Thyroid gland (tissue), 4 donors: ENCODE data around the gene RNU4-1. TPM values are rescaled to one million over a fixed set of nuclear protein-coding genes. Genes with fewer than 3 reads are reported as not detected.

ENCODE experiments used
- DNase-seq, 2 donors: peaks; one replicate each; pipeline ENCODE4 v3.0.0-alpha.2; 2019
- H3K27ac ChIP-seq, 3 donors: fragments of 200-600 bp; sonication (generic); 1 replicate in 2 of 3; 2 replicates in 1 of 3; pipeline ENCODE4 v1.5.1; 2016 to 2019; ENCODE audit warnings: mild to moderate bottlenecking in 1 of 3, moderate library complexity in 1 of 3
- H3K27me3 ChIP-seq: fragments of 200-600 bp; sonication (generic); one replicate; pipeline ENCODE4 v1.5.1; 2019
- H3K36me3 ChIP-seq, 2 donors: fragments of 200-600 bp; sonication (generic); one replicate each; pipeline ENCODE4 v1.5.1; 2016 to 2019
- H3K4me1 ChIP-seq, 2 donors: fragments of 200-600 bp; sonication (generic); one replicate each; pipeline ENCODE4 v1.5.1; 2017 to 2019
- H3K4me3 ChIP-seq, 3 donors: fragments of 200-600 bp; sonication (generic); replicated peaks in 1 of 3; 1 replicate in 2 of 3; 2 replicates in 1 of 3; pipeline ENCODE4 v1.5.1; 2016; ENCODE audit warnings: mild to moderate bottlenecking in 1 of 3
- H3K9me3 ChIP-seq: fragments of 200-600 bp; sonication (generic); one replicate; pipeline ENCODE4 v1.5.1; 2017
- POLR2A ChIP-seq, 2 donors: fragments of 450-650 bp; IDR thresholded peaks; one replicate each; pipeline ENCODE4 v1.6.1; 2017; ENCODE audit warnings: antibody characterized with exemption in 2 of 2, mild to moderate bottlenecking in 2 of 2, moderate library complexity in 1 of 2
- WGBS, 2 donors: methylation state at CpG; one replicate each; pipeline ENCODE4 v1.1.5; 2017; 5-methylcytosine and 5-hydroxymethylcytosine counted together
- intact Hi-C: fragments of 100-400 bp; cut with DNase I; formaldehyde crosslinking; loops from one replicate; pipeline ENCODE4 v1.15.1; 2023
- total RNA-seq, 4 donors: library from RNA; depleted of rRNA; stranded (reverse); fragments of >200 nt; gene quantifications; one replicate each; pipeline ENCODE4 v1.2.3, GENCODE V29; 2016
- TF ChIP-seq, protein P1 (sequence below), 6 experiments: fragments of 200-600 bp in 3 of 6; fragments of 450-650 bp in 3 of 6; sonication (generic) in 3 of 6; IDR thresholded peaks; one replicate each; pipeline ENCODE4 v1.5.1; 2016 to 2019; ENCODE audit warnings: antibody characterized with exemption in 6 of 6, mild to moderate bottlenecking in 2 of 6, inconsistent platforms in 1 of 6, moderate library complexity in 1 of 6

Gene RNU4-1
- total RNA-seq, 4 donors from 2014 or later = under 0.01 TPM

DNA sequence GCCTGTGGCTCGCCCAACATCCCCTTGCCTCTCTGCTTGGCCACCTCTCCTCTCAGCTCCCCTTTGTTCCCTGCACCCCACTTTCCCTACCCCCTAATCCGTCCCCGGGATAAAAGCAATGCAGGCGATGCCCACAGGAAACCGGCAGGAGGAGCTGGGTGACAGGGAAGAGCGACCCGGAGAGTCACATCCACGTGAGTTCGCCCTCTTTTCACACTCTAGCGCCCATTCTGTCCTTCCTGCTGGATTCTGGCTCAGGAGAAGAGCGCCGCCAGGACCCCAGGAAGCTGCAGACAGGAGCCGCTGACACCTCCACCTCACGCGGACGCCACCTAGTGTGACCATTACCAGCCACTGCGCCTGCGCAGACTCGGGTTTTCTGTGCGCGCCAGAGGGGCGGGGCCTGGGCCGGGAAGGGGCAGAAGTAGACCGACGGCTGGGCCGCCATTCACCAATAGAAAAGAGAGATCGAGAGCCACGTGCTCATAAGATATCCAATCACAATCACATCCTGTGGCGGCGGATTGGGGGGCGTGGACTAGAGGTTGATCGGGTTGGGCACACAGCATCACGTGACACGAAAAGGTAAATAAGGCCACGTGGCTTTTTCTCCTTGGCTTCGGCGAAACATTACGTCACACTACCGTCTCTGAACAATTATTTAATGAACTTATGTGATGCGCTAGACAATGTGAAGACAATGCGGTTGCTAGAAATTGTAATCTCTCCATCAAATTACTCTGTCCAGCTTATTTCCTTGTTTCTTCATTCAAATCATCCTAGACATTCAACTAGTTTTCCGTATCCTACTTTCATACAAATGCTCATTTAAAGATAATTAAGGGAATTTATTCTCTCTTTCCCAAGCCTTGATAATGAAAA is 24.4 kb upstream of the RNU4-1 start:
- TF ChIP-seq, protein P1, sequence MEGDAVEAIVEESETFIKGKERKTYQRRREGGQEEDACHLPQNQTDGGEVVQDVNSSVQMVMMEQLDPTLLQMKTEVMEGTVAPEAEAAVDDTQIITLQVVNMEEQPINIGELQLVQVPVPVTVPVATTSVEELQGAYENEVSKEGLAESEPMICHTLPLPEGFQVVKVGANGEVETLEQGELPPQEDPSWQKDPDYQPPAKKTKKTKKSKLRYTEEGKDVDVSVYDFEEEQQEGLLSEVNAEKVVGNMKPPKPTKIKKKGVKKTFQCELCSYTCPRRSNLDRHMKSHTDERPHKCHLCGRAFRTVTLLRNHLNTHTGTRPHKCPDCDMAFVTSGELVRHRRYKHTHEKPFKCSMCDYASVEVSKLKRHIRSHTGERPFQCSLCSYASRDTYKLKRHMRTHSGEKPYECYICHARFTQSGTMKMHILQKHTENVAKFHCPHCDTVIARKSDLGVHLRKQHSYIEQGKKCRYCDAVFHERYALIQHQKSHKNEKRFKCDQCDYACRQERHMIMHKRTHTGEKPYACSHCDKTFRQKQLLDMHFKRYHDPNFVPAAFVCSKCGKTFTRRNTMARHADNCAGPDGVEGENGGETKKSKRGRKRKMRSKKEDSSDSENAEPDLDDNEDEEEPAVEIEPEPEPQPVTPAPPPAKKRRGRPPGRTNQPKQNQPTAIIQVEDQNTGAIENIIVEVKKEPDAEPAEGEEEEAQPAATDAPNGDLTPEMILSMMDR (IDR thresholded peaks at IDR 0.05) = peak in 4 of 6 experiments; percentile 58 to 71 (median 60)
- TF ChIP-seq POLR2A (IDR thresholded peaks at IDR 0.05) = peak in 1 of 2 donors; percentile 93
- DNase-seq = peak; percentile 99
- Histone ChIP-seq H3K9me3 (no peaks in the 10 kb centered on the region), H3K27me3 (no peaks in the 10 kb centered on the region), H3K4me1 (peaks cover 6 to 8% of the 10 kb centered on the region in 2 donors), H3K36me3 (no peaks in the 10 kb centered on the region), H3K27ac (peak overlapping the region; percentile 68 to 82 (median 77)), H3K4me3 (peak overlapping the region in 2 of 3 donors; percentile 37 to 42)
- 3% methylated on average over 36 of the region's 42 CpGs for WGBS, 2 donors
- intact Hi-C loops = no loop called here

DNA sequence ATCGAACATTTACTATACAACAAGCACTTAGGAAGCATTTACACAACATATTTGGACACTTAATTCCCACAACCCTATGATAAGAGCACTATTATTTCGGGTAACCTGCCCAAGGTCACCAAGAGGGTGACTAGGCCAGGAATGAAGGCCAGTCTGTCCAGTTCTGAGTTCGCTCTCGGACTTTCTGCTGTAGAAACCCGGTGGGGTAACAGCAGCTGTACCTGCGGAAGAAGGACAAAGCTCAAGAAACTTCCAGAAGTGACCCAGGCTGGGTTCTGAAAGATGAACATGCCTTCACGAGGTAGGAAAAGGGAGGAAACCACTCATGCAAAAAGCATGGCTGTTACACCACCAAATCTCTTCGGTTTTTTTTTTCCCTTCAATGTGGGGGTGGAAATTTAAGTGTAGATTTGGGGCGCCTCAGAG is 23.8 kb upstream of the RNU4-1 start:
- no peak for TF ChIP-seq POLR2A (IDR thresholded peaks at IDR 0.05)
- DNase-seq = no peak
- 42 to 50% methylated on average over 9 of the region's 9 CpGs for WGBS, 2 donors
- peak overlapping the region; percentile 68 to 82 (median 77) for H3K27ac ChIP-seq
- peak overlapping the region in 2 of 3 donors; percentile 37 to 42 for H3K4me3 ChIP-seq
- H3K36me3 ChIP-seq = no peaks in the 10 kb centered on the region
- H3K4me1 ChIP-seq = peaks cover 6 to 8% of the 10 kb centered on the region in 2 donors
- H3K9me3 ChIP-seq = no peaks in the 10 kb centered on the region
- H3K27me3 ChIP-seq = no peaks in the 10 kb centered on the region
- intact Hi-C loops = no loop called here

DNA sequence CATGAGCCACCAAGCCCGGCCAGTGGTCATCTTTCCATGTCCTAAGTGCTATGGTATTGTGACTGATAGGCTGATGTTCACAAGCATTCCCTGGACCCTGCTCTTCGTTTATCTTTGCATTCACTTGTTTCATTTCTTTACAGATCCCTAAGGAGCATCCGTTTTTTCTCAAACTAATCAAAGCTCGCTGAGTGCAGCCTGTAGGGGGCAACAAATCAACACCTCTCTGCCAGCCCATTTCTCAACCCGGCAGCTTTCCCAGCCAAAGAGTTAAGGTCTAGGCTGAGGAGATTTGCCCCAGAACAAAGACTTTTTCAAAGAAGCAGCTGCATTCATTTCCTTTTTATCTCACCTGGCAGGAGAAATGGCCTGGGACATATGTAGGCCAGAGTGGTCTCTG is 21.2 kb upstream of the RNU4-1 start:
- peaks cover 6 to 8% of the 10 kb centered on the region in 2 donors for H3K4me1 ChIP-seq
- H3K4me3 ChIP-seq = no peak overlapping the region
- no peak overlapping the region for H3K27ac ChIP-seq
- no peaks in the 10 kb centered on the region for H3K9me3 ChIP-seq
- H3K36me3 ChIP-seq = no peaks in the 10 kb centered on the region
- H3K27me3 ChIP-seq = no peaks in the 10 kb centered on the region
- TF ChIP-seq, protein P1 (IDR thresholded peaks at IDR 0.05) = no peak
- TF ChIP-seq POLR2A (IDR thresholded peaks at IDR 0.05) = no peak
- WGBS, 2 donors = 59 to 67% methylated on average over 5 of the region's 5 CpGs
- intact Hi-C loops = no loop called here
- no peak for DNase-seq

DNA sequence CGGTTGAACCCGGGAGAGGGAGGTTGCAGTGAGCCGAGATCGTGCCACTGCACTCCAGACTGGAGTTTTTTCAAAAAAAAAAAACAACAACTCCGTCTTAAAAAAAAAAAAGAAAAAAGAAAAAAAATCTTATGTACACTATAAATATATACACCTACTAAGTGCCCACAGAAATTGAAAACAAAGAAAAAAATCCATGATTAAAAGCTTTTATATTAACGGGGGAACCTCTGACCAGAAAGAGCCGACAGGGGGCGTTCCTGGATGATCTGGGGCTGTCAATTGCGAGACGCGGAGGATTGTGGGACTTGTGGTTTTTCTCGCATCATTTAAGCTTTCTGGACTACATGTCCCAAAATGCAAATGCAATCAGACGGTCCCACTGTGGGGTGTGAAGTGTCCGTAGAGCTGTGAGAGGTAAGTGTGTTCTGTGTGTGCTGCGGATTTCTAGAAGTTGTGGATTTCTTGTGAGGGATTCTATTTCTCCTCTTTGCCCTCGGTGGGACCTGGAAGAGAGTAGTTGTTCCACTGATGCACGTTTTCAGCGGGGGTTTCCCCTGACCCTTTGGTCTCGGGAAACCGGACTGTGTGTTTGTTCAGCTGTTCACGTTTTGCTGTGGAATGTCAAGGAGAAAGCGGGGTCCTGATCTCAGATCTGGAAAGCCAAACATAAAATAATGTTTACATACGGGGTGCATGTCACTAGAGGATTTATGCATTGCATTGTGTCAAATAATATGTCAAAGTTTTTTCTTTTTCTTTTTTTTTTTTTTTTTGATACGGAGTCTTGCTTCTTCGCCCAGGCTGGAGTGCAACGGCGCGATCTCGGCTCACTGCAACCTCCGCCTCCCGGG is 9.2 kb upstream of the RNU4-1 start, which contains the start of gene SIRT4:
Gene SIRT4, plus strand, starts transcription at position 360 of the 854 bp plus-strand sequence. CDS start 1,241 bp downstream, outside the sequence.
- Histone ChIP-seq H3K27me3 (no peaks in the 10 kb centered on the region), H3K9me3 (no peaks in the 10 kb centered on the region), H3K27ac (peak within 1 kb of the TSS in 2 of 3 donors; percentile 52 to 59), H3K36me3 (no peaks in the 10 kb centered on the region), H3K4me1 (no peaks in the 10 kb centered on the region), H3K4me3 (peak within 1 kb of the TSS; percentile 28 to 65 (median 41))
- peak; percentile 90 to 91 for DNase-seq
- intact Hi-C loops = no loop called here
- WGBS, 2 donors = 10 to 11% methylated on average over 31 of the region's 31 CpGs
- TF ChIP-seq, protein P1 (IDR thresholded peaks at IDR 0.05) = peak; percentile 26 to 71 (median 60)
- peak in 1 of 2 donors; percentile 42 for TF ChIP-seq POLR2A (IDR thresholded peaks at IDR 0.05)

DNA sequence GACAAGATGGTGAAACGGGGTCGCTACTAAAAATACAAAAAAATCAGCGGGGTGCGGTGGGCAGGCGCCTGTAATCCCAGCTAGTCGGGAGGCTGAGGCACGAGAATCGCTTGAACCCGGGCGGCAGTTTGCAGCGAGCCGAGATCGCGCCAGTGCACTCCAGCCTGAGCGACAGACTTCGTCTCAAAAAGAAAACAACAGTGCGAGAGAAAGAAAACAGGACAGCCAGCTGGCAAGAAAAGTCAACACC is 701 bp downstream of the RNU4-1 start:
- peak overlapping the region; percentile 99 for H3K27ac ChIP-seq
- no peaks in the 10 kb centered on the region for H3K36me3 ChIP-seq
- WGBS, 2 donors = 1 to 2% methylated on average over 17 of the region's 17 CpGs
- H3K27me3 ChIP-seq = no peaks in the 10 kb centered on the region
- H3K4me1 ChIP-seq = peaks cover 5 to 9% of the 10 kb centered on the region in 2 donors
- no peaks in the 10 kb centered on the region for H3K9me3 ChIP-seq
- no peak for DNase-seq
- TF ChIP-seq, protein P1 (IDR thresholded peaks at IDR 0.05) = peak in 1 of 6 experiments; percentile 12
- no peak for TF ChIP-seq POLR2A (IDR thresholded peaks at IDR 0.05)
- peak overlapping the region; percentile 1 to 57 (median 29) for H3K4me3 ChIP-seq
- intact Hi-C loops = no loop called here
